HPDE6-E6E7 (cell line): ENCODE data around the gene ARHGAP5.
"Not testable (repeated sequence)": the region's sequence is repeated elsewhere in the genome, so short reads cannot be mapped to it uniquely, and the experiment has no call there.

ENCODE experiments used
- DNase-seq: peaks from one replicate; pipeline ENCODE4 v3.0.0; 2011; ENCODE audit warnings: missing footprints; ENCODE audit errors: extremely low spot score

Gene ARHGAP5

GRCh38 chr14:32109676-32110547 lies 32.8 kb downstream of the ARHGAP5 start:
- no peak for DNase-seq

DNA sequence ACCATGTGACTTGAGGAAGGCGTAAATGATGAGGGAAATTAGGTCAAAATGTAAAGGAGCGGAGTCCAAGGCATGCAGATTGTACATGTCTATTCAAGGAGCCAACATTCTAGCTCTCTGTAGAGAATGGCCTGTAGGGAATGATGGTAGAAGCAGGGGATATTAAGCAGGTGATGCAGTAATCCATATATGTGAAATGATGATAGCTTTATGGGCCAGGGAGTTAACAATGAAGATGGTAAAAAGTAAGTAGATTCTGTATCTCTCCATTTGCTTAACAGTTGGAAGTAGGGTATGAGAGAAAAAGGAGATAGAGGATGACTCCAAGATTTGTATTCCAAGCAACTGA lies 33.4 kb downstream of the ARHGAP5 start:
- DNase-seq = no peak

- DNase-seq = no peak
Observed at GRCh38 chr14:32121536-32121935, 44.4 kb downstream of the ARHGAP5 start.

GRCh38 chr14:32121948-32122347 lies 44.8 kb downstream of the ARHGAP5 start:
- no peak for DNase-seq

DNA sequence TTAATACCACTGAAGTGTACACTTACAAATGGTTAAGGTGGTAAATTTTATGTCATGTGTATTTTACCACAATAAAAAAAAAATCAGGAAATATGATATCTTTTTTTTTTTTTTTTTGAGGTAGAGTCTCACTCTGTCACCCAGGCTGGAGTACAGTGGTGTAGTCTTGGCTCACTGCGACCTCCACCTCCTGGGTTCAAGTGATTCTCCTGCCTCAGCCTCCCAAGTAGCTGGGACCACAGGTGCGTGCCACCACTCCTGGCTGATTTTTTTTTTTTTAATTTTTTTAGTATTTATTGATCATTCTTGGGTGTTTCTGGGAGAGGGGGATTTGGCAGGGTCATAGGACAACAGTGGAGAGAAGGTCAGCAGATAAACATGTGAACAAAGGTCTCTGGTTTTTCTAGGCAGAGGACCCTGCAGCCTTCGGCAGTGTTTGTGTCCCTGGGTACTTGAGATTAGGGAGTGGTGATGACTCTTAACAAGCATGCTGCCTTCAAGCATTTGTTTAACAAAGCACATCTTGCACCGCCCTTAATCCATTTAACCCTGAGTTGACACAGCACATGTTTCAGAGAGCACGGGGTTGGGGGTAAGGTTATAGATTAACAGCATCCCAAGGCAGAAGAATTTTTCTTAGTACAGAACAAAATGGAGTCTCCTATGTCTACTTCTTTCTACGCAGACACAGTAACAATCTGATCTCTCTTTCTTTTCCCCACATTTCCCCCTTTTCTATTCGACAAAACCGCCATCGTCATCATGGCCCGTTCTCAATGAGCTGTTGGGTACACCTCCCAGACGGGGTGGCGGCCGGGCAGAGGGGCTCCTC lies 50.0 kb downstream of the ARHGAP5 start:
- DNase-seq = not testable (repeated sequence)

GRCh38 chr14:32127731-32128654 lies 50.9 kb downstream of the ARHGAP5 start:
- not testable (repeated sequence) for DNase-seq

GRCh38 chr14:32128703-32129102 lies 51.6 kb downstream of the ARHGAP5 start:
- DNase-seq = no peak

GRCh38 chr14:32129124-32129523 lies 52.0 kb downstream of the ARHGAP5 start:
- no peak for DNase-seq

- not testable (repeated sequence) for DNase-seq
Observed at GRCh38 chr14:32131689-32132088, 54.6 kb downstream of the ARHGAP5 start.

GRCh38 chr14:32134448-32135097 lies 57.5 kb downstream of the ARHGAP5 start:
- no peak for DNase-seq

DNA sequence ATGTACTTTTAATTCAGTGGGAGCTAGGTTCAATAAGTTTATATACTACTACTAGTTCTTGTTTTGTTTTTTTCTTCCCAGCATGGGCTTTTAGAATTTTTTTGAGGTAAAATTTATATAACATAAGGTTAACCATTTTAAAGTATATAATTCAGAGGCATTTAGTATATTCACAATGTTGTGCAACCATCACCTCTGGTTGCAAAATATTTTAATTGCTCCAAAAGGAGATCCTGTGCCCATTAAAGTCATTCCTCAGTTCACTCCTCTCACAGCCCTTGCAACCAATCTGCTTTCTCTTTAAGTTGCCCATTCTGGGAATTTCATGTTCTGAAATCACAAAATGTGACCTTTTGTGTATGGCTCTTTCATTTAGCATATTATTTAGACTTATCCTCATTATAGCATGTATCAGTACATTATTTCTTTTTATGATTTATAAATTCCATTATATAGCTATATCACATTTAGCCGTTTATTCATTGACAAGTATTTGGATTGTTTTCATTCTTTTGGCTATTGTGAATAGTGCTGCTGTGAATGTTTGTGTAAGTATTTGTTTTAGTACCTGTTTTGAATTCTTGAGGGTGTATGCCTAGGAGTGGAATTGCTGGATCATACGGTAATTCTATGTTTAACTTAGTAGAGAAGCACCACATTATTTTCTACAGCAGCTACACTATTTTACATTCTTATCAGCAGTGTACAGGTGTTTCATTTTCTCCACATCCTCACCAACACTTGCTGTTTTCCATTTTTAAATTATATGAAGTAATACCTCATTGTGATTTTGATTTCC lies 59.1 kb downstream of the ARHGAP5 start:
- no peak for DNase-seq

- DNase-seq = no peak
Observed at GRCh38 chr14:32137313-32137712, 60.2 kb downstream of the ARHGAP5 start.

DNA sequence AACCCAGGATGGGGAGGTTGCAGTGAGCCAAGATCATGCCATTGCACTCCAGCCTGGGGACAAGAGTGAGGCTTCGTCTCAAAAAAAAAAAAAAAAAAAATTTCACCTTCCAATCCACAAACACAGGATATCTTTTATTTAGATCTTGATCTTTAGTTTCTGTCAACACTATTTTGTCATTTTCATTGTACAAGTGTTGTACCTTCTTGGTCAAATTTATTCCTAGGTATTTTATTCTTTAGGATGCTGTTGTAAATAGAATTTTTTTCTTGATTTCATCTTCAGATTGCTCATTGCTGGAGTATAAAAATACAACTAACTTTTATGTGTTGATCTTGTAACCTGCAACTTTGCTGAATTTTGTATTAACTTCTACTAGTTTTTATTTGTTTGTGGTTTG lies 60.8 kb downstream of the ARHGAP5 start:
- no peak for DNase-seq

GRCh38 chr14:32142341-32142740 lies 65.2 kb downstream of the ARHGAP5 start:
- no peak for DNase-seq

DNA sequence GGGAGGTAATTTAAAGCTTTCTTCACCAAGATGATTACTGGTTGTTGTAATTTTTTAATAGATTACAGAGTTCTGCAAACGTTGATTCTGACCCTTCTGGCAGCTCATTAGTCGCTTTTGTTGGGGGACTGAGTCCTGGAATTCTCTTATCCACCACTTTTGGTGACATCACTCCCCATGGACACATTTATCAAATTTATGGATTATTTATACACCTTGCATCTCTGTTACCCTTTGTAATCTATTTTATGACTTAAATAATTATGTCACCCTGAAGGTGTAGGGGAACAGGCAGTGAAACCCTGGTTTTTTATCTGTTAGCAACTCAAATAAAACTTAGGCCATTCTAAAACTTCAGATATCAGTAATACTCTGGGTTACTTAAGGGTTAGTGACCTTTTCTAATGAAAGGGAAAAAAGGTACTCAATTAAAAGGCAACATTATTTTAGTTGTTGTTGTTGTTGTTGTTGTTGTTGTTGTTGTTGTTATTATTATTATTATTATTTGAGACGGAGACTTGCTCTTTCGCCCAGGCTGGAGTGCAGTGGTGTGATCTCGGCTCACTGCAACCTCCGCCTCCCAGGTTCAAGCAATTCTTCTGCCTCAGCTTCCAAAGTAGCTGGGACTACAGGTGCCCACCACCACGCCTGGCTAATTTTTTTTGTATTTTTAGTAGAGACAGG lies 65.8 kb downstream of the ARHGAP5 start:
- no peak for DNase-seq

- DNase-seq = no peak
Observed at GRCh38 chr14:32150392-32150791, 73.3 kb downstream of the ARHGAP5 start.

DNA sequence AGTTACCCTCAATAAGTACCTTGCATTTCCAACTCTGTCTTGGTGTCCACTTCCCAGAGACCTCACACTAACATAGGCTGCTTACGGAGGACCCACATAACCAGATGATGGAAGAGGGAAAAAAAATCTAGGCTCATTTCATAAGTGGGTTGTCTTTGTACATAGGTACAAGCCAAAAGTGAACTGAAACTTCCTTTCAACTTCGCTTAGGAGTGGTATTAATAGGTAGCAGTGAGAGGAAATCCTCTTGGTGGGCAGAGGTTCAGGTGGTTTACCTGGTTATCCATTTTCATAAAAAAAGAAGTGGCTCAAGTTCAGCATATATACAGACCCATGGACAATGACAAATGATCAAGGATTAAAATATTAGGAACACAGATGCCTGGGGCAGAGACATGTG lies 88.9 kb downstream of the ARHGAP5 start:
- no peak for DNase-seq

DNA sequence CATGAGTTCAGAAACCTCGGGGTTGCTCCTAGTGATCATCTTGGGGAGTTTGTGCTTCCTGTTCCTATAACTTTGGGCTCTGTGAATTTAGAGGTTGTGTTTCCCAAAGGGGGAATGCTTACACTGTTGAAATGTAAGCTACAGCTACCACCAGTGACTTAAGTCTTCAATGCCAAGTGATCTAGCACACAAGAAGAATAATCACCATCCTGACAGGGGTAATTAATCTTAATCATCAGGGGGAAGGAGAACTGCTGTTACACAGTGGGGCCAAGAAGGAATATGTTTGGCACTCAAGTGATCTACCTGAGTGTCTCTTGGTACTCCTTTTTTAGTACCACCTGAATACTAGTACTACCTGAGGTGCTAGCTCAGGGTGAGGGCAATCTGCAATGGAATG lies 89.8 kb downstream of the ARHGAP5 start:
- DNase-seq = no peak

GRCh38 chr14:32167907-32168306 lies 90.8 kb downstream of the ARHGAP5 start:
- DNase-seq = no peak

GRCh38 chr14:32169191-32169590 lies 92.1 kb downstream of the ARHGAP5 start:
- no peak for DNase-seq
